ENCODE data around the gene MSRB1.
A peak's percentile ranks its signal among the peaks of the same experiment; 100 is the strongest.

The MSRB1 gene

DNA sequence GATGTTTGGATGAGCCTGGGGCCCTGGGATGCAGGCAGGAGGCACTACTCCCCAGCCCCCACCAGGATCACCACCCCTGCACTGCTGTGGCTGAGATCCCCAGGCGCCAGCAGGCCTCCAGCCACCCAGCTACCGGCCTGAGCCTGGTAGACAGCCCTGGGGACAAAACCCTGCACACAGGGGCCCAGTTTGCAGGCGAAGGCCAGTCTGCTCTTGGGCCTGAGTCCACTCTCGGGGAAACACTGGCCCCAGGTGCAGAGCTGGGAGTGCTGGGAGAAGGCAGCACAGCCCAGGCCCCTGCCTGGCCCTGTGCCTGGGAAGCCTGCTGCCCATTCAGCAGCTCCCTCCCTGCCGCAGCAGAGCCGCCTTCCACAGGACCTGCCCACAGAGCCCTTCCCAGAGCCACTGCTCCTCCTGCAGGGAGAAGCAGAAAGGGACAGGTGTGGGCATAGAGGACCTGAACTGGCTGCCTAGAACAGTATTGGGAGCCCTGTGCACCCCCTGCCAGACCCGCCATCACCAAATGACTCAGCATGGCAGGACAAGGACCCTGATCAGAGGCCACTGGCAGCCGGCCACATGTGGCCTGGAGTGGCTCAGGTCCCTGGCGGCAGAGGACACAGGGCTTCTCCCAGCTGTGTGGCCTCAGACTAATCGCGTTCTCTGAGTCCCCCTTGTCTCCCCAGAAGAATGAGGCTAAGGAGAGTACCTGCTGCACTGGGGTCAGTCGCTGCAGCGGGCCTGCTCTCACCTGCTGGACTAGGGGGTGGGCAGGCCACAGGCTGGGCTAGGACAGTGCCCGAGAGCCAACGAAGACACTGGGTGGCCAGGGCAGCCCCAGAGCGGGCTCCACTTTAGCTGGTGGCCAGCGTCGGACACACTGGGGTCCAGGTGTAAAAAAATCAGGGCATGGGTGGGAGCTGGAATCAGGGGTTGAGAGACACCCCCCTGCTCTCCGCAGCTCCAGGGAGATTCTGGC lies 10.7 kb downstream of the MSRB1 start:
- ChIA-PET CTCF (interaction anchor here (1.8 kb wide), 1 partner anchor 9 kb away, joined by 16 read pairs; no protein-coding TSS in a partner anchor), POLR2A (interaction anchor here (1.0 to 1.5 kb wide), 3 partner anchors 9 to 35 kb away, joined by 3 to 7 read pairs (median 3); partner anchors contain the start of gene RPS2)
- DNase-seq (ENCODE audit: extremely low spot score): no peak
- TF ChIP-seq SP1 (IDR thresholded peaks at IDR 0.05) (no peak), CTBP1 (IDR thresholded peaks at IDR 0.05; ENCODE audit: borderline replicate concordance) (no peak), SUZ12 (IDR thresholded peaks at IDR 0.05) (no peak), ARNT (IDR thresholded peaks at IDR 0.05) (no peak), ZNF384 (IDR thresholded peaks at IDR 0.05) (no peak), FOXA1 (IDR thresholded peaks at IDR 0.05) (no peak), FOXK2 (IDR thresholded peaks at IDR 0.05) (no peak), LEF1 (IDR thresholded peaks at IDR 0.05; ENCODE audit: borderline replicate concordance) (no peak)

DNA sequence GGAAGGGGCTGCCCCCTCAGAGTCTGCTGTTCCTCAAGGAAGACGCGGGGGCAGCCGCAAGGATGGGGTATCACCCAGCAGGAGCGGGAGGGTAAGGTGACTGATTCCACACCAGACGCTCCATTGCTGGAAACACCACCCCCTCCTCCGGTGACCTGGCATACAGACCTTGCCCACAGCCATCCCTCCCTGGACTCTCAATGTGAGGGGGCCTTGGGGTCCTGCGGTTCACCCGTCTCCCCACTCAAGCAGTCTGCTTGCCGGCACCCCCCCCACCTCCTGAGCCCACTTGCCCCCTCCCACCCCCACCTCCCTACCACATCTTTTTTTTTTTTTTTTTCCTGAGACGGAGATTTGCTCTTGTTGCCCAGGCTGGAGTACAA lies 12.7 kb downstream of the MSRB1 start:
- ChIA-PET POLR2A (interaction anchor here (0.8 kb wide), 1 partner anchor 12 kb away, joined by 5 read pairs; the partner anchor contains the start of gene MSRB1), CTCF (interaction anchor here (0.6 to 1.1 kb wide), 3 partner anchors 9 to 21 kb away, joined by 4 to 5 read pairs (median 4); no protein-coding TSS in a partner anchor)
- DNase-seq (ENCODE audit: extremely low spot score): no peak
- TF ChIP-seq BHLHE40 (IDR thresholded peaks at IDR 0.05; ENCODE audit: borderline replicate concordance): no peak
- no peak for TF ChIP-seq ELF4 (IDR thresholded peaks at IDR 0.05)

DNA sequence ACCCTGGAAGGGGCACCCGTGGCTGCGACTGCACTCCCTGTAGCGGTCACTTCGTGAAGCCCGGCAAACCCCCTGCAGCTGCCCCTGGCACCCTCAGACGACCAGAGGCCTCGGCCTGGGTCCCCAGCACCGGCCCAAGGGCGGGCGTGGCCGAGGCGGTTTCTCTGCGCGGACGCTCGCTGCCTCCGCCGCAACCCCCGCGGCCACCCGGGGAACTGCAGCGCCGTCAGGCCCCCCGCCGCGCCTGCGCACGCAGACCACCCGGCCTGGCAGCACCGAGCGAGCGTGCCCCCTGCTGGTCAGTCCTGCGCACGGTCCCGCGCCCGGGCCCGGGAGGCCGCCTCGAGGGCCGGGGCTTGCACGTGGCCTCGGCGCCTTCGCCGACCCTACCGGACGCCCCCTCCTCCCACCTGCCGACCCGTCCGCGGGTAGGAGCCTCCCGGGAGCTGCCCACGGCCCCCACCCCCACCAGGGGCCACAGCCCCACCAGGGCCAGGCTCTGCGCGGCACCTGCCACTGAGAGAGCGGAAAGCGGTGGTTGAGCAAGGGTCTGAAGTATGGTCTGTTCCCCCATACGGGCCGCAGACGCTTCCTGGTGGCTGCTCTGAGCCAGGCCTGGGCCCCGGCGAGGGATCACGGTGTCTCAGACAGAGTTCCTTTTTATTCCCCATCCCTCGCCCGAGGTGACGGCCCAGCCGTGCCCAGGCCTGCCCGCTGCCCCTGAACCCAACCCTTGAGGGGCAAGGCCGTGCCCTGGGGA lies 13.2 kb downstream of the MSRB1 start:
- POLR2A ChIA-PET: interaction anchor here (0.6 to 2.4 kb wide), 9 partner anchors 9 to 226 kb away, joined by 3 to 18 read pairs (median 3); partner anchors contain the start of genes MSRB1, NDUFB10, NTHL1 and RPS2
- DNase-seq (ENCODE audit: extremely low spot score): peak; percentile 99
- CTCF ChIA-PET: interaction anchor here (0.6 to 2.2 kb wide), 9 partner anchors 11 to 395 kb away, joined by 3 to 12 read pairs (median 3); partner anchors contain the start of gene TBL3
- TF ChIP-seq LEF1 (IDR thresholded peaks at IDR 0.05; ENCODE audit: borderline replicate concordance) (peak; percentile 65; the same call in 1 of the 2 replicates), L3MBTL2 (conservative IDR thresholded peaks at IDR 0.05) (peak; percentile 98), FOXA1 (IDR thresholded peaks at IDR 0.05) (no peak), ARNT (IDR thresholded peaks at IDR 0.05) (peak; percentile 57; the same call in 1 of the 2 replicates)

DNA sequence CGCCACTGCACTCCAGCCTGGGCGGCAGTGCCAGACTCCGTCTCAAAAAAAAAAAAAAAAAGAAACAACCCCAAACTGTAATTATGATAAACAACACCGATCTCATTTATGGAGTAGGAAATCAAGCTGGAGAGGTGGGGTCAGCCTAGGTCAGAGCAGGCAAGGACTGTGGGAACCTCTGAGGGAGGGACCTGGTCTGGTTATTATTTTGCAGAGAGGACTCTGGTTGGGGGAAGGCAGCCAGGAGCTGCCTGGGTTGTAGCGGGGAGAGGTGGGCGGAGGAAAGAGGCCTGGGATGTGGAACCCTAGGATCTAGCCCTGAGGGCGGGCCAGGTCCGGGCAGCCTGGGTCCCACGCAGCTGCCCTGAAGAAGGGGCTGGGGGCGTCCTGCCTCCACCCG lies 13.9 kb downstream of the MSRB1 start:
- CTCF ChIA-PET: interaction anchor here (0.6 to 2.2 kb wide), 9 partner anchors 12 to 394 kb away, joined by 3 to 12 read pairs (median 3); partner anchors contain the start of gene TBL3

DNA sequence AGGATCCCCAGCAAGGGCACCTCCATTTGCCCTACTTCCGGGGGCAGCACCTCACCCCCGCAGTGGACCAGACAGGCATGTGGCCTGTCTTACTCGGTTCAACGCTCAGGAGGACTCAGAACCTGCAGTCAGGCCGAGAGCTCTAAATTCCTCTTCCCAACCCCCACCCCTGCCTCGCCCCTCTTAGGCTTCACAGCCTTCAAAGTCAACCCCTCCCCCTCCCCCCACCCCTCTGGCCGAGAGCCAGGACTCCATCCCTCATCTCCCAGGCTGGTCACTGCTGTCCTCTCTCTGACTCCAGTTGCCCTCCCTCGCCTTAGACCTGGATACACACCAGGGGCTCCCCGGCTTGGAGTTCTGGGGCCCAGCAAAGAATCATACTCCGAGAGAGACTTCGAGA lies 16.7 kb downstream of the MSRB1 start:
- DNase-seq (ENCODE audit: extremely low spot score): no peak
- ChIA-PET POLR2A (interaction anchor here (1.7 kb wide), 1 partner anchor 39 kb away, joined by 7 read pairs; the partner anchor contains the start of gene RPS2), CTCF (interaction anchor here (0.8 kb wide), 2 partner anchors 14 to 48 kb away, joined by 3 to 4 read pairs; no protein-coding TSS in a partner anchor)
- TF ChIP-seq ZNF384 (IDR thresholded peaks at IDR 0.05): no peak
- TF ChIP-seq CTBP1 (IDR thresholded peaks at IDR 0.05; ENCODE audit: borderline replicate concordance): no peak
- TF ChIP-seq FOXM1 (IDR thresholded peaks at IDR 0.05; ENCODE audit: borderline replicate concordance): no peak
- no peak for TF ChIP-seq SP1 (IDR thresholded peaks at IDR 0.05)
- TF ChIP-seq SUZ12 (IDR thresholded peaks at IDR 0.05): no peak
- no peak for TF ChIP-seq BHLHE40 (IDR thresholded peaks at IDR 0.05; ENCODE audit: borderline replicate concordance)
- TF ChIP-seq LEF1 (IDR thresholded peaks at IDR 0.05; ENCODE audit: borderline replicate concordance): no peak
- TF ChIP-seq FOXA1 (IDR thresholded peaks at IDR 0.05): no peak
- no peak for TF ChIP-seq HDGF (IDR thresholded peaks at IDR 0.05; ENCODE audit: borderline replicate concordance)
- TF ChIP-seq L3MBTL2 (conservative IDR thresholded peaks at IDR 0.05): no peak
- no peak for TF ChIP-seq FOXK2 (IDR thresholded peaks at IDR 0.05)
- no peak for TF ChIP-seq NFRKB (IDR thresholded peaks at IDR 0.05)

More for the DNA sequence above, 13.9 kb downstream of the MSRB1 start:
- POLR2A ChIA-PET: interaction anchor here (0.6 to 2.4 kb wide), 9 partner anchors 8 to 226 kb away, joined by 3 to 18 read pairs (median 3); partner anchors contain the start of genes MSRB1, NDUFB10, NTHL1 and RPS2
- no peak for DNase-seq (ENCODE audit: extremely low spot score)
- TF ChIP-seq, protein P1, sequence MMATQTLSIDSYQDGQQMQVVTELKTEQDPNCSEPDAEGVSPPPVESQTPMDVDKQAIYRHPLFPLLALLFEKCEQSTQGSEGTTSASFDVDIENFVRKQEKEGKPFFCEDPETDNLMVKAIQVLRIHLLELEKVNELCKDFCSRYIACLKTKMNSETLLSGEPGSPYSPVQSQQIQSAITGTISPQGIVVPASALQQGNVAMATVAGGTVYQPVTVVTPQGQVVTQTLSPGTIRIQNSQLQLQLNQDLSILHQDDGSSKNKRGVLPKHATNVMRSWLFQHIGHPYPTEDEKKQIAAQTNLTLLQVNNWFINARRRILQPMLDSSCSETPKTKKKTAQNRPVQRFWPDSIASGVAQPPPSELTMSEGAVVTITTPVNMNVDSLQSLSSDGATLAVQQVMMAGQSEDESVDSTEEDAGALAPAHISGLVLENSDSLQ (IDR thresholded peaks at IDR 0.05): no peak
- TF ChIP-seq LEF1 (IDR thresholded peaks at IDR 0.05; ENCODE audit: borderline replicate concordance) (no peak), FOXK2 (IDR thresholded peaks at IDR 0.05) (no peak), HDGF (IDR thresholded peaks at IDR 0.05; ENCODE audit: borderline replicate concordance) (no peak), FOXM1 (IDR thresholded peaks at IDR 0.05; ENCODE audit: borderline replicate concordance) (no peak), ARNT (IDR thresholded peaks at IDR 0.05) (no peak), TARDBP (IDR thresholded peaks at IDR 0.05) (no peak), SP1 (IDR thresholded peaks at IDR 0.05) (no peak), SUZ12 (IDR thresholded peaks at IDR 0.05) (no peak), CTBP1 (IDR thresholded peaks at IDR 0.05; ENCODE audit: borderline replicate concordance) (no peak), ELF4 (IDR thresholded peaks at IDR 0.05) (no peak)

DNA sequence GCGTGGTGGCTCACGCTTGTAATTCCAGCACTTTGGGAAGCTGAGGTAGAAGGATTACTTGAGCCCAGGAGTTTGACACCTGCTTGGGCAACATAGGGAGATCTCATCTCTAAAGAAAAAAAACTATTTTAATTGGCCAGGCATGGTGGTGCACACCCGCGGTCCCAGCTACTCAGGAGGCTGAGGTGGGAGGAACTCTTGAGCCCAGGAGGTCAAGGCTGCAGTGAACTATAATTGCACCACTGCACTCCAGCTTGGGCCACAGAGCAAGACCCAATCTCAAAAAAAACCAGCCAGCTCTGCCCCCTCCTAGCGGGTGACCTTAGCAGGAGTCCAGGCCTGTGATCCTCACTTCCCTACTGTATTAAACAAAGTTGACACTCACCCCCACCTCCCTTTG lies 18.9 kb downstream of the MSRB1 start:
- POLR2A ChIA-PET: interaction anchor here (0.9 to 2.2 kb wide), 6 partner anchors 17 to 85 kb away, joined by 3 to 21 read pairs (median 3); partner anchors contain the start of gene RPS2

More for the DNA sequence above, 18.9 kb downstream of the MSRB1 start:
- CTCF ChIA-PET: interaction anchor here (0.7 to 2.0 kb wide), 8 partner anchors 13 to 60 kb away, joined by 3 to 19 read pairs (median 4); partner anchors contain the start of gene MSRB1
- no peak for TF ChIP-seq CTBP1 (IDR thresholded peaks at IDR 0.05; ENCODE audit: borderline replicate concordance)
- no peak for TF ChIP-seq LEF1 (IDR thresholded peaks at IDR 0.05; ENCODE audit: borderline replicate concordance)
- TF ChIP-seq ZNF384 (IDR thresholded peaks at IDR 0.05): no peak
- TF ChIP-seq SUZ12 (IDR thresholded peaks at IDR 0.05): no peak
- TF ChIP-seq BHLHE40 (IDR thresholded peaks at IDR 0.05; ENCODE audit: borderline replicate concordance): no peak
- no peak for TF ChIP-seq SP1 (IDR thresholded peaks at IDR 0.05)
- TF ChIP-seq L3MBTL2 (conservative IDR thresholded peaks at IDR 0.05): no peak
- TF ChIP-seq ELF4 (IDR thresholded peaks at IDR 0.05): no peak
- no peak for TF ChIP-seq FOXK2 (IDR thresholded peaks at IDR 0.05)
- no peak for TF ChIP-seq TARDBP (IDR thresholded peaks at IDR 0.05)
- no peak for TF ChIP-seq ARNT (IDR thresholded peaks at IDR 0.05)
- no peak for TF ChIP-seq NFRKB (IDR thresholded peaks at IDR 0.05)
- no peak for TF ChIP-seq FOXM1 (IDR thresholded peaks at IDR 0.05; ENCODE audit: borderline replicate concordance)
- DNase-seq (ENCODE audit: extremely low spot score): no peak

All from HEK293T (cell line).